Adipocyte (in vitro differentiated cells): ENCODE data around the gene SPAG6.
"Not testable (repeated sequence)": the region's sequence is repeated elsewhere in the genome, so short reads cannot be mapped to it uniquely, and the experiment has no call there.

Experiments used
- DNase-seq: peaks from one replicate; pipeline ENCODE4 v3.0.0-alpha.2; 2015; ENCODE audit warnings: low read depth
- H3K27me3 ChIP-seq: replicated peaks from 2 replicates; pipeline ENCODE4 v1.7.0; 2013; ENCODE audit warnings: mild to moderate bottlenecking, low read length, moderate library complexity; ENCODE audit not compliant: control insufficient read depth, insufficient read depth
- H3K36me3 ChIP-seq: 2 replicates; pipeline ENCODE4 v1.7.0; 2013; ENCODE audit warnings: low read length, mild to moderate bottlenecking, moderate library complexity; ENCODE audit not compliant: control insufficient read depth, insufficient read depth, severe bottlenecking
- H3K4me1 ChIP-seq: 2 replicates; pipeline ENCODE4 v1.7.0; 2013; ENCODE audit warnings: mild to moderate bottlenecking, low read length, moderate library complexity; ENCODE audit not compliant: control insufficient read depth, insufficient read depth
- H3K4me3 ChIP-seq: 2 replicates; pipeline ENCODE4 v1.7.0; 2013; ENCODE audit warnings: mild to moderate bottlenecking, low read length, moderate library complexity
- H3K9ac ChIP-seq: 2 replicates; pipeline ENCODE4 v1.7.0; 2013; ENCODE audit warnings: mild to moderate bottlenecking, low read length, moderate library complexity
- H3K9me3 ChIP-seq: 2 replicates; pipeline ENCODE4 v1.7.0; 2013; ENCODE audit warnings: mild to moderate bottlenecking, low read length, moderate library complexity; ENCODE audit not compliant: control insufficient read depth

SPAG6 gene

GRCh38 chr10:22344781-22345300 is 455 bp upstream of the SPAG6 start:
- no peak for DNase-seq
- peaks cover 16% of the 10 kb centered on the region for H3K9me3 ChIP-seq
- H3K36me3 ChIP-seq: no peaks in the 10 kb centered on the region
- H3K4me1 ChIP-seq: peaks cover 8% of the 10 kb centered on the region
- peaks cover 63% of the 10 kb centered on the region for H3K27me3 ChIP-seq
- peak overlapping the region; percentile 32 for H3K4me3 ChIP-seq
- no peak overlapping the region for H3K9ac ChIP-seq

- Histone ChIP-seq H3K4me1 (peaks cover 5% of the 10 kb centered on the region), H3K27me3 (peaks cover 63% of the 10 kb centered on the region), H3K4me3 (no peak overlapping the region), H3K9ac (no peak overlapping the region), H3K9me3 (peaks cover 16% of the 10 kb centered on the region), H3K36me3 (no peaks in the 10 kb centered on the region)
- no peak for DNase-seq
Observed at GRCh38 chr10:22346096-22346661, 883 bp downstream of the SPAG6 start.

GRCh38 chr10:22349755-22350154 is 4.5 kb downstream of the SPAG6 start:
- Histone ChIP-seq H3K9ac (no peak overlapping the region), H3K4me3 (no peak overlapping the region), H3K9me3 (peaks cover 16% of the 10 kb centered on the region), H3K27me3 (peaks cover 33% of the 10 kb centered on the region), H3K4me1 (no peaks in the 10 kb centered on the region), H3K36me3 (no peaks in the 10 kb centered on the region)
- no peak for DNase-seq

- Histone ChIP-seq H3K4me3 (no peak overlapping the region), H3K9me3 (peaks cover 3% of the 10 kb centered on the region), H3K27me3 (peaks cover 18% of the 10 kb centered on the region), H3K36me3 (no peaks in the 10 kb centered on the region), H3K9ac (no peak overlapping the region), H3K4me1 (no peaks in the 10 kb centered on the region)
- no peak for DNase-seq
Observed at GRCh38 chr10:22351131-22351703, 5.9 kb downstream of the SPAG6 start.

- no peak overlapping the region for H3K4me3 ChIP-seq
- H3K36me3 ChIP-seq: no peaks in the 10 kb centered on the region
- no peaks in the 10 kb centered on the region for H3K4me1 ChIP-seq
- no peaks in the 10 kb centered on the region for H3K27me3 ChIP-seq
- no peak for DNase-seq
- no peak overlapping the region for H3K9ac ChIP-seq
- no peaks in the 10 kb centered on the region for H3K9me3 ChIP-seq
Observed at GRCh38 chr10:22356324-22356873, 11.1 kb downstream of the SPAG6 start.

- H3K4me3 ChIP-seq, H3K9me3 ChIP-seq, H3K27me3 ChIP-seq, H3K9ac ChIP-seq, H3K36me3 ChIP-seq, H3K4me1 ChIP-seq, DNase-seq: not testable (repeated sequence)
Observed at GRCh38 chr10:22357770-22358169, 12.5 kb downstream of the SPAG6 start.

- Histone ChIP-seq H3K36me3 (no peaks in the 10 kb centered on the region), H3K27me3 (no peaks in the 10 kb centered on the region), H3K4me3 (no peak overlapping the region), H3K9ac (no peak overlapping the region), H3K4me1 (no peaks in the 10 kb centered on the region), H3K9me3 (no peaks in the 10 kb centered on the region)
- no peak for DNase-seq
Observed at GRCh38 chr10:22363305-22363704, 18.0 kb downstream of the SPAG6 start.

GRCh38 chr10:22364407-22365140 is 19.3 kb downstream of the SPAG6 start:
- no peaks in the 10 kb centered on the region for H3K4me1 ChIP-seq
- no peak overlapping the region for H3K9ac ChIP-seq
- no peak for DNase-seq
- no peaks in the 10 kb centered on the region for H3K9me3 ChIP-seq
- no peak overlapping the region for H3K4me3 ChIP-seq
- no peaks in the 10 kb centered on the region for H3K36me3 ChIP-seq
- H3K27me3 ChIP-seq: no peaks in the 10 kb centered on the region

GRCh38 chr10:22365233-22365632 is 19.9 kb downstream of the SPAG6 start:
- DNase-seq: no peak

GRCh38 chr10:22365644-22366434 is 20.5 kb downstream of the SPAG6 start:
- H3K4me3 ChIP-seq: no peak overlapping the region
- no peaks in the 10 kb centered on the region for H3K4me1 ChIP-seq
- no peaks in the 10 kb centered on the region for H3K36me3 ChIP-seq
- peak; percentile 39 for DNase-seq
- no peaks in the 10 kb centered on the region for H3K9me3 ChIP-seq
- no peaks in the 10 kb centered on the region for H3K27me3 ChIP-seq
- H3K9ac ChIP-seq: no peak overlapping the region

More at GRCh38 chr10:22365233-22365632, 19.9 kb downstream of the SPAG6 start:
- H3K9me3 ChIP-seq: no peaks in the 10 kb centered on the region
- H3K9ac ChIP-seq: no peak overlapping the region
- H3K4me1 ChIP-seq: no peaks in the 10 kb centered on the region
- H3K4me3 ChIP-seq: no peak overlapping the region
- H3K36me3 ChIP-seq: no peaks in the 10 kb centered on the region
- H3K27me3 ChIP-seq: no peaks in the 10 kb centered on the region

GRCh38 chr10:22366435-22366703 is 21.1 kb downstream of the SPAG6 start:
- H3K9me3 ChIP-seq: no peaks in the 10 kb centered on the region
- no peaks in the 10 kb centered on the region for H3K36me3 ChIP-seq
- DNase-seq: no peak
- H3K27me3 ChIP-seq: no peaks in the 10 kb centered on the region
- no peak overlapping the region for H3K9ac ChIP-seq
- H3K4me1 ChIP-seq: no peaks in the 10 kb centered on the region
- no peak overlapping the region for H3K4me3 ChIP-seq
